SK-N-MC (cell line): ENCODE data around the gene CCDC185.

ENCODE experiments used
- EZH2 ChIP-seq: fragments of 200-600 bp; sonication (generic); IDR thresholded peaks from one replicate; pipeline ENCODE4 v1.6.1; 2017; ENCODE audit warnings: antibody characterized with exemption
- FOXP2 ChIP-seq: optimal IDR thresholded peaks from 2 replicates; pipeline ENCODE3; 2011; ENCODE audit warnings: mild to moderate bottlenecking, moderate library complexity; ENCODE audit not compliant: insufficient read depth; ENCODE audit errors: extremely low read length, control extremely low read depth
- POLR2AphosphoS5 ChIP-seq: IDR thresholded peaks from 2 replicates; pipeline ENCODE4 v1.6.1; 2012; ENCODE audit warnings: mild to moderate bottlenecking, low read depth, low read length, borderline replicate concordance

- TF ChIP-seq POLR2AphosphoS5 = no peak
- TF ChIP-seq EZH2 = no peak
- TF ChIP-seq FOXP2 = no peak
Observed at GRCh38 chr1:223348439-223348838, 44.8 kb upstream of the CCDC185 start.
